ENCODE data around the gene CDC37.
"Not testable (repeated sequence)": the region's sequence is repeated elsewhere in the genome, so short reads cannot be mapped to it uniquely, and the experiment has no call there.

CDC37 gene

GRCh38 chr19:10419646-10420443, 16.5 kb upstream of the CDC37 start:
- DNase-seq (ENCODE audit: low read depth, low spot score), result peak; percentile 42

GRCh38 chr19:10419200-10419645, 15.9 kb upstream of the CDC37 start:
- no peak for DNase-seq (ENCODE audit: low read depth, low spot score)

GRCh38 chr19:10418485-10419199, 15.3 kb upstream of the CDC37 start:
- DNase-seq (ENCODE audit: low read depth, low spot score), result no peak

DNA sequence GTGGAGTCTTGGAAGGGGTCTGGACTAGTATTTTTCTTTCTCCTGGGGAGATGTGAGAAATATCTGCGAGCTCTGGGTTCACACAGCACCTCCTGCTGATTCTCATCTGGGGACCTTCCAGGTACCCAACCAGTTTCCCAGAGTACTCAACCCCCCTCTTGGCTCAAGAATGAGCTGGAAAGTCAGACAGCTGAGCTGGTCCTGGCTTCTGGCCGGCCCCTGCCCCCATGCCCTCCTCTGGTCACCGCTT, 14.8 kb upstream of the CDC37 start:
- DNase-seq (ENCODE audit: low read depth, low spot score), result no peak

GRCh38 chr19:10417541-10418234, 14.3 kb upstream of the CDC37 start:
- DNase-seq (ENCODE audit: low read depth, low spot score), result no peak

DNA sequence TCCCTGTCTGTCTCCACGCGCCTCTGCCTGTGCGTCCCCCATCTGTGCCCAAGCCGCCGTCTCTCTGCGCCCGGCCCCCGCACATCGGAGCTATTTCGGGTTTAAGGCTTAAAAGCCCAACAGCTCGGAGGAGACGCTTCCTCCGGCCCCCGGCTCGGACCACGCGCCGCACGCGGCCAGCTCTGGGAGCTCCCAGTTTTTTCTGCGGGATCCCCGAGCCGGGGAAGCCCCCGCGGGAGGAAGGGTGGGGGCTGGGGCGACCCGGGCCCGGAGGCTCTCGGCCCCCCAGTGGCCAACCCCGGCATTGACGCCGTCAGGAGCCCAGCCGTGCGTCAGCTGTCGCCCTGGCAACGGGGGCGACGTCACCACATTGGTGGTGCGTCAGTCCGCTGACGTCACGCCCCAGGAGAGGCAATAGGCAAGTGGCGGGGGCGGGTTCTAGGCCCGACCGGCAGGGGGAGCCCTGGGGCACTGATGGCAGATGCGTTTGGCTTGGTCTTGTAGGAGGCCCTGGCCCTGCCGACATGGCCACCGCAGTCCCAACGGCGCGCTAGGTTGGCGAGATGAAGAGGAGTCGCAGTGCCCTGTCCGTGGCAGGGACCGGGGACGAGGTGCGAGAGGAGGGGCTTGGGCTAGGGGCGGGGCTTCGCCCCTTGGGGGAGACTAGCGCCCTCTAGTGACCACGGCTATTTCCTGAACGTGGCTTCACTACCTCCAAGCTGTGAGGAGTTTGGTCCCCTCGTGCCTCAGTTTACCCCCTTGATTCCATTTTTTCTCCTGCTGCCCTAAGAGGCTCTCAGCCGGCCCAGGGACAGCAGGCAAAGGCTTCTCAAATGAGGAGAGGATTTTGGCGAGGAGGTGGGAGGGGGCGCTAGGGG, 13.3 kb upstream of the CDC37 start:
- peak; percentile 61 for DNase-seq (ENCODE audit: low read depth, low spot score)

DNA sequence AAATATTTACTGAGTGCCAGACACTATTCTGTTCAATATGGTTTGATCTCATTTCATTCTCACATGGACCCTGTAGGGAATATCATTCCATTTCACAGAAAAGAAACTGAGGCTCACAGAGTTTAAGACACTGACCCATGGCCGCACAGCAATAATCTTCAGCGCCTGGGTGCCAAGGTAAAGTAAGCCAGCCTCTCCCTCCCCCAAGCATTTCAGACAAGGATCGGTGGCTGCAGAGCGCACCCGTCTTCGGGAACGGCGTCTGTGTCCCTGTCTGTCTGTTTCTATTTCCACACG, 12.7 kb upstream of the CDC37 start:
- no peak for DNase-seq (ENCODE audit: low read depth, low spot score)

DNA sequence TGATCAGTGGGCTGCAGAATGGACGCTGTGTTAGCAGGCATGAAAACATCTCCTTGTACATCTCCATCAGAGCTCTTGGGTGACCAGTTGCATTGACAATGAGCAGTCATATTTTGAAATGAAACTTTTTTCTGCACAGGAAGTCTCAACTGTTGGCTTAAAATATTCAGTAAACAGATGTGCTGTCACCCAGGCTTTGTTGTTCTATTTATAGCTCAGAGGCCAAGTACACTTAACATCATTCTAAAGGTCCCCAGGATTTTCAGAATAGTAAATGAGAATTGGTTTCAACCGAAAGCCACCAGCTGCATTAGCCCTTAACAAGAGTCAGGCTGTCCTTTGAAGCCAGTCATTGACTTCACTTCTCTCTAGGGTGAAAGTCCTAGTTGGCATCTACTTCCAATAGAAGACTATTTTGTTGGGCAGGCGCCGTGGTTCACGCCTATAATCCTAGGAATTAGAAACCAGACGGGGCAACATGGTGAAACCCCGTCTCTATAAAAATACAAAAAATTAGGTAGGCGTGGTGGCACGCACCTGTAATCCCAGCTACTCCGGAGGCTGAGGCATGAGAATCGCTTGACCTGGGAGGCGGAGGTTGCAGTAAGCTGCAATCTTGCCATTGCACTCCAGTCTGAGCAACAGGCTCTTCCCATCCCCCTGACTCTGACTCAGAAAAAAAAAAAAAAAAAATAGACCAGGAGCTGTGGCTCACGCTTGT, 9.1 kb upstream of the CDC37 start:
- DNase-seq (ENCODE audit: low read depth, low spot score), result no peak

GRCh38 chr19:10411224-10411623, 7.9 kb upstream of the CDC37 start:
- not testable (repeated sequence) for DNase-seq (ENCODE audit: low read depth, low spot score)

GRCh38 chr19:10408511-10409283, 5.4 kb upstream of the CDC37 start:
- DNase-seq (ENCODE audit: low read depth, low spot score), result no peak

GRCh38 chr19:10407096-10407495, 3.8 kb upstream of the CDC37 start:
- no peak for DNase-seq (ENCODE audit: low read depth, low spot score)

DNA sequence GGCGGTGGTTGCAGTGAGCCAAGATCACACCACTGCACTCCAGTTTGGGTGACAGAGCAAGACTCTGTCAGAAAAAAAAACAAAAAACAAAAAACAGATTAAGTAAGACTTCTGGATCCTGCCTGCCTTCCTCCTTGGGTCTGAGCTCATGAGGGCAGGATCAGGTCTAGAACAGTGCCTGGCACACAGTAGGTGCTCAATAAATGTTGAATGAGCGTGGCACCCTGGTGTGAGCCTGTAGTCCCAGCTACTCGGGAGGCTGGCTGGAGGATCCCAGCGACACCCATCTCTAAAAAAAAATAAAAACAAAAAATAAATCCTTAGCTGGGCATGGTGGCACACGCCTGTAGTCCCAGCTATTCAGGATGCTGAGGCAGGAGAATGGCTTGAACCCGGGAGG, 2.8 kb upstream of the CDC37 start:
- no peak for DNase-seq (ENCODE audit: low read depth, low spot score)

DNA sequence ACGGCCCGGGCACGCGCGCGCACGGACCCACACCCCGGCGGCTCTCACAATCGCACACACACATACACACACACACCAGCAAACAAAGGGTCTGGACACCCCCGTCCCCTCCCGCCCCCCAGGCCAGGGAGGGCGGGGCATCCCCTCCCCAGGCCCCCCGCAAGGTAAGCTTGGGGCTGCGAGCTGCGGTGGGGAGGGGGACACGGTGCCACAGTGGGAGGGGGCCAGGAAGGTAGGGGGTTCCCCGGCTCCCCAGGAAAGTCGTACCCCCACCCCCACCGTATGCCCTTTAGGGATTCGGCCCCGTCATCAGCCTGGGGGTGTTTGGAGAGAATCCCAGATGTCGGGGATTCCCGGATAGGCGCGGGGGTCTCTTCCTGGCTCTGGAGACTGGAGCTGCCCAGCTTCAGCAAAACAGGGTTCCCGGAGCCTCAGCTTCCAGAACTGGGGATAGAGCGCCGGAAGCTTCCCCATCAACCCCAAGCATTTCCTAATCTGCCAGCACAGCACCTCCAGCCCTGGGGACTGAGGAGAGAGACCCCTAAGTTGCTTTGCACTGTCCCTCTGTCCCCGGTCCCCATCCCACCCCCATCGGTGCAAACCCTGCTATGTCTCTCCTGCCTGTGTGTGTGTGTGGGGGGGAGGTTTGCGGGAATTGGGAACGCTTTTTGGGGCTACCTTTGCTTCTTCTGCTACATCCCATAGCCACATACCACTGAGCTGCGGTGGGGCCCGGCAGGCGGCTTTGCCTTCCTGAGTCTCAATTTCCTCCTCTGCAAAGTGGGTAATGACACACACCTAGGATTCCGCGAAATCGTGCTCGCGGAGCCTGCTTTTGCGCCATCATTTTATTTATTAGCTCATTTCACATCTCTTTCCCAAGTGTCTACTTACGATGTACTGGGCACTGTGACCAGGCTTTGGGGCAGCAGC, 1.8 kb upstream of the CDC37 start:
- no peak for DNase-seq (ENCODE audit: low read depth, low spot score)

DNA sequence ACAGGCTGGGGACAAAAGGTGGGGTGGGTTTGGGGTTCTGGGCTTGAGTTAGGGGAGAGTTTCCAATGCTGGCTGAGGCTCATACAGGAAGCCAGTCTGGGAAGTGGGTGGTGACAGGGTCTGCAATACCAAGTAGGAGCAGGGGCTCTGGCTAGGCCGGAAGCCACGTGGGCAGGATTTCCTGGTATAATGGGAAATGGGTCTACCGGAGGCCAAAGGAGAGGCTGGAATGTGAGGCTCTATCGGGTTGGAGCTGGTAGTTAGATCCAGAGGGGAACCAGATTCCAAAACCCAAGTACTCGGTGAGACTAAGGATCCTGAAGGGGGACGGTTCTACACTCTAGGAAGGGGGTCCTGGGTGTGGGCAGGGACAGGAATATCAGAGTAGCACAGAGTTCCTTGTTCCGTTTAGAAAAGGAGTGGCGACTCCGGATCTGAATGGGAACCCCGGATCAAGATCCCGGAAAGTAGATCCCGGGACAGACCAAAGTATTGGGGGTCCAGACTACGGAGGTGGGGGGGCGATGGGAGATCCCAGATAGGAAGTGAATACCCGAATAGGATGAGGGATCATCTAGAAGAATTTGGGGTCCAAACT, 802 bp downstream of the CDC37 start:
- DNase-seq (ENCODE audit: low read depth, low spot score), result no peak

DNA sequence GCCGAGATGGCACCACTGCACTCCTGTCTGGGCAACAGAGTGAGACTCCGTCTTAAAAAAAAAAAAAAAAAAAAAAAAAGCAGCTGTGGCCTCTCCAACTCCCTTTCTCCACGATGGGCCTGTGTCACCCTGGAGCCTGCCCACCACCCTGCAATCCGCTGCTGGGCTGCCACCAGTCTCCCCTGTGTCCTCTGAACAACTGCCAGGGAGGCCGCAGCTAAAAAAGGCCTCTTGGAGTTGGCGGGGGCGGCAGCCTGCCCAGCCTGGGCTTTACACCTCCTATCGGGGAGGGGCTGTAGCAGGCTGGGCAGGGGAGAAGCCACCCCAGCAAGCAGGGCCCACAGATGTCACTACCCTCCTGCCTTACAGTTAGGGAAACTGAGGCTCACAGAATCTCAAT, 3.5 kb downstream of the CDC37 start:
- DNase-seq (ENCODE audit: low read depth, low spot score), result no peak

GRCh38 chr19:10399340-10399739, 4.0 kb downstream of the CDC37 start:
- not testable (repeated sequence) for DNase-seq (ENCODE audit: low read depth, low spot score)

DNA sequence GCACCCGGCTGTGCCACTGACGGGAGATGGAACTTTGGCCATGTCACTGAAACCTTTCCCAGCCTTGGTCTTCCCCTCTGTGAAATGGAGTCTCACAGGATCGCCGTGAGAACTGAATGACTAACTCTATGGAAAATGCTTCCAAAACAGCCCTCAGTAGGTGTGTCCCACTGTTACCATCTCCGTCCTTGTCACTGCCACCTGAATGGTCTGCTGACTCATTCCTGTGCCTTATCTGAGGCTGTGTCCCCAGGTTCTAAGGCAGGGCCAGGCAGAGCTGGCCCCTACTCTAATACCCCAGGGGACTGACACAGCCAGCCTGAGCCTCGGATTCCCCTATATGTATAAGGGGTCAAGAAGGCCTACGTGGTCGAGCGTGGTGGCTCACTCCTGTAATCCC, 4.5 kb downstream of the CDC37 start:
- DNase-seq (ENCODE audit: low read depth, low spot score), result no peak

DNA sequence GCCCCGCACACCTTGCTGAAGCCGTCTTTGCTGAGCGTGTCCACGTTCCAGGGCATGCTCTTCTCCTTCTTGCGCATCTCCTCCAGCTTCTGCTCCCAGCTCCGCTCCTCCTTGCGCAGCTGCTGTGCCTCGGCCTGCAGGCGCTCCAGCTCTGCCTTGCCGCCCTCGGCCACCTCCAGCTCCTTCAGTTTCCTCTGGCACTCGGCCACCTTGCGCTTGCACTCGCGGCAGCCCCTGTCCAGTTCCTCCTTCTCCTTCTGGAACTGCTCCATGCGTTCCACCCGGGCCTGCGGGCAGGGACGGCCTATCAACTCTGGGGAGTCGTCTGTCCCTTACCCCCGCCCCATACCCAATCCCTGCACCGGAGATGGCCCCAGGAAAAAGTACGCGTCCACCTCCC, 7.4 kb downstream of the CDC37 start:
- DNase-seq (ENCODE audit: low read depth, low spot score), result no peak

DNA sequence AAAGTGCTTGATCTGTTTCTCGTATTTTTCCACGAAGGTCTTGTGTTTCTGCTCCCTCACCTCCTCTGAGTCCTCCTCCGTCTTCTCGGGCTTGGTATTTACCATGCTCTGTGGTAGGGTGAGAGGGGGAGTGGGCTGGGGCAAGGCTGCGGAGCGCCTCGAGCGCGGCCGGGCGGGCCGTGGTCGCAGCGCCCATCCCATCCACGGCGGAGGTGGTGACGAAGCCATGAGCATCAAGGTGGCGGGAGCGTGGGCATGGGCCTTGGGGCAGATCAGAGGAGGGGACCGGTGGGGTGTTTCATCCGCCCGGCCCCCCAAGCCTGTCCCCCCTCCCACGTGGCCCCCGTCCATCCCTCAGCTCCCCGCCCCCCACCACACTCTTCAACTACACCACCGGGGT, 7.9 kb downstream of the CDC37 start:
- DNase-seq (ENCODE audit: low read depth, low spot score), result no peak
